PC-9 (cell line): ENCODE measurements around the gene MRPL45. TPM values are rescaled to one million over a fixed set of nuclear protein-coding genes. Genes with fewer than 3 reads are reported as not detected.

Experiments
- BruUV-seq: library from RNA; stranded (reverse); fragments of 400-500 nt; replicated peaks from 2 replicates; lab custom pipeline; 2021; lab: Mats Ljungman, UMichigan
- CTCF ChIA-PET: fragments of 300-600 bp; sonication (Branson Sonifier 250); formaldehyde crosslinking; loops from one replicate; lab custom pipeline; 2022; ENCODE audit warnings: antibody characterized with exemption; lab: Charles Lee
- POLR2A ChIA-PET: fragments of 300-600 bp; sonication (Branson Sonifier 250); formaldehyde crosslinking; loops from one replicate; lab custom pipeline; 2022; ENCODE audit warnings: antibody characterized with exemption; ENCODE audit not compliant: unreplicated experiment; lab: Charles Lee
- DNase-seq, 2 experiments: peaks; one replicate each; pipeline versions ENCODE4 v3.0.0 to v3.0.0-alpha.2; 2015 to 2022; ENCODE audit warnings: mixed read lengths in 1 of 2
- H2AFZ ChIP-seq: fragments of 200-600 bp; sonication (generic); 2 replicates; pipeline ENCODE4 v1.8.1; 2017; ENCODE audit warnings: antibody characterized with exemption
- H3F3A ChIP-seq: fragments of 200-600 bp; sonication (generic); 2 replicates; pipeline ENCODE4 v1.8.1; 2017; ENCODE audit warnings: antibody characterized with exemption, mild to moderate bottlenecking, low read depth; ENCODE audit not compliant: insufficient read depth
- H3K27ac ChIP-seq: fragments of 200-600 bp; sonication (generic); 2 replicates; pipeline ENCODE4 v1.6.1; 2016; ENCODE audit warnings: mixed run types
- H3K27me3 ChIP-seq: fragments of 200-600 bp; sonication (generic); 2 replicates; pipeline ENCODE4 v1.6.1; 2016; ENCODE audit warnings: low read depth, mixed run types; ENCODE audit not compliant: insufficient read depth
- H3K36me3 ChIP-seq: fragments of 200-600 bp; sonication (generic); 2 replicates; pipeline ENCODE4 v1.6.1; 2016; ENCODE audit warnings: low read depth, mixed run types
- H3K4me1 ChIP-seq: fragments of 200-600 bp; sonication (generic); replicated peaks from 2 replicates; pipeline ENCODE4 v1.6.1; 2016; ENCODE audit warnings: mixed run types; ENCODE audit not compliant: insufficient read depth
- H3K4me2 ChIP-seq: fragments of 200-600 bp; sonication (generic); 2 replicates; pipeline ENCODE4 v1.6.1; 2017; ENCODE audit warnings: mixed run types
- H3K4me3 ChIP-seq: fragments of 200-600 bp; sonication (generic); 2 replicates; pipeline ENCODE4 v1.6.1; 2016; ENCODE audit warnings: mixed run types
- H3K79me2 ChIP-seq: fragments of 200-600 bp; sonication (generic); 2 replicates; pipeline ENCODE4 v1.6.1; 2017; ENCODE audit warnings: low read depth, mixed run types
- H3K9me2 ChIP-seq: fragments of 200-600 bp; sonication (generic); 2 replicates; pipeline ENCODE4 v1.8.1; 2017; ENCODE audit warnings: mild to moderate bottlenecking; ENCODE audit not compliant: insufficient read depth
- H3K9me3 ChIP-seq: fragments of 200-600 bp; sonication (generic); 2 replicates; pipeline ENCODE4 v1.8.1; 2016; ENCODE audit warnings: low read depth; ENCODE audit not compliant: insufficient read depth
- H4K20me1 ChIP-seq: fragments of 200-600 bp; sonication (generic); 2 replicates; pipeline ENCODE4 v1.8.1; 2017; ENCODE audit not compliant: insufficient read depth
- EZH2 ChIP-seq: fragments of 200-600 bp; sonication (generic); IDR thresholded peaks from 2 replicates; pipeline ENCODE4 v1.8.0; 2017; ENCODE audit warnings: antibody characterized with exemption, low read depth
- intact Hi-C: fragments of 100-400 bp; cut with micrococcal nuclease; formaldehyde crosslinking; loops from one replicate; pipeline ENCODE4 v1.10.0; 2022; ENCODE audit not compliant: unreplicated experiment
- total RNA-seq: library from RNA; stranded (reverse); gene quantifications from 2 replicates; pipeline ENCODE4 v1.2.3, GENCODE V29; 2021
- TF ChIP-seq, protein P1 (sequence below): fragments of 200-600 bp; sonication (generic); conservative IDR thresholded peaks from 2 replicates; pipeline ENCODE4 v1.6.1; 2017; ENCODE audit warnings: mixed run types, antibody characterized with exemption, mild to moderate bottlenecking, moderate library complexity

MRPL45 gene
- total RNA-seq, 1 experiment from 2014 or later, result 56.2 TPM

DNA sequence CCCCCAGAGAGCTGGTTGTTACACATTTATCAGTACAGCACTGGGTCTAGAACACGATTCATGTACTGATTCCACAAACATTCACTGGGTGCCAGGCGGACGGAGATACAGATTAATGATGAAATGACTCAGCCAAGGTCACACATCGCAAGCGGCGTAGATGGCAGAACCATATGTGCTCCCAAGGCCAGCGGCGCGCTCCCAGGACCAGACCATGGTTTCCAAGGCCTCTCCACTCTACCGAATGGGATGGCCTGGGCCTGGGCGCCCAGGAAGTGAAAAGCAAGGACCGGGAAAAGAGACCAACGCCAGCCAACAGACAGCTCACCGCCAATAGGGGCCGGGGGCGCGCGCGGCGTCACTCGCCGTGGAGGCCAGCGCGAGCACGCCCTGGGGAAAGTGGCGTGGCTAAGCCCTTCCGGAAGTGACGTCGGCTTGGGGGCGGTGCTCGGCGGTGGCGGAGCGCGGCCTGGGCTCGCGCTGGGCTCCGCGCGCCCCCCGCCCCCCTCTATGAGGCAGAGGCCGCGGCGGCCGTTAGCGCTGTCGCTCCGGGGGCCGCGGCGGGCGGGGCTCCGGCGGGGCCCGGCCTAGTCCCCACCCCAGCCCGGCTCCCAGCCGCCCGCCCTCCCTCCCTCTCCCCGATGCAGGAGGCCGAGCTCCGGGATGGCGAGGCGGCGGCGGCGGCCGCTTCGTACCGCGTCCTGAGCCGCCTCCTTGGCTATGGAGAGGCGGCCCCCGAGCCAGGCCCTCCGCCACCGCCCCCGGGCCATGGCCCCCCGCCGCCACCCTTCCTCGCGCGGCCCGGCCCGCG lies 54.6 kb downstream of the MRPL45 start, which contains the start of gene SOCS7:
Gene SOCS7 (plus strand): TSS at position 433 of the 811 bp plus-strand sequence. CDS start 209 bp downstream, at position 642.
- Histone ChIP-seq H2AFZ (peak within 1 kb of the TSS; percentile 91), H3K36me3 (no peaks in the 10 kb centered on the region), H3K27me3 (no peaks in the 10 kb centered on the region), H3K4me1 (peaks cover 29% of the 10 kb centered on the region), H4K20me1 (peaks cover 18% of the 10 kb centered on the region), H3F3A (peaks cover 14% of the 10 kb centered on the region), H3K9me2 (no peaks in the 10 kb centered on the region), H3K27ac (peak within 1 kb of the TSS; percentile 61), H3K9me3 (no peaks in the 10 kb centered on the region), H3K79me2 (peaks cover 37% of the 10 kb centered on the region), H3K4me2 (peak within 1 kb of the TSS; percentile 95), H3K4me3 (peak within 1 kb of the TSS; percentile 84)
- intact Hi-C loops, result no loop called here
- TF ChIP-seq EZH2, result no peak
- TF ChIP-seq, protein P1, sequence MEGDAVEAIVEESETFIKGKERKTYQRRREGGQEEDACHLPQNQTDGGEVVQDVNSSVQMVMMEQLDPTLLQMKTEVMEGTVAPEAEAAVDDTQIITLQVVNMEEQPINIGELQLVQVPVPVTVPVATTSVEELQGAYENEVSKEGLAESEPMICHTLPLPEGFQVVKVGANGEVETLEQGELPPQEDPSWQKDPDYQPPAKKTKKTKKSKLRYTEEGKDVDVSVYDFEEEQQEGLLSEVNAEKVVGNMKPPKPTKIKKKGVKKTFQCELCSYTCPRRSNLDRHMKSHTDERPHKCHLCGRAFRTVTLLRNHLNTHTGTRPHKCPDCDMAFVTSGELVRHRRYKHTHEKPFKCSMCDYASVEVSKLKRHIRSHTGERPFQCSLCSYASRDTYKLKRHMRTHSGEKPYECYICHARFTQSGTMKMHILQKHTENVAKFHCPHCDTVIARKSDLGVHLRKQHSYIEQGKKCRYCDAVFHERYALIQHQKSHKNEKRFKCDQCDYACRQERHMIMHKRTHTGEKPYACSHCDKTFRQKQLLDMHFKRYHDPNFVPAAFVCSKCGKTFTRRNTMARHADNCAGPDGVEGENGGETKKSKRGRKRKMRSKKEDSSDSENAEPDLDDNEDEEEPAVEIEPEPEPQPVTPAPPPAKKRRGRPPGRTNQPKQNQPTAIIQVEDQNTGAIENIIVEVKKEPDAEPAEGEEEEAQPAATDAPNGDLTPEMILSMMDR, result no peak
- ChIA-PET POLR2A (interaction anchor here (0.6 to 0.7 kb wide), 2 partner anchors 53 to 157 kb away, joined by 3 to 7 read pairs; no protein-coding TSS in a partner anchor), CTCF (interaction anchor here (0.6 to 1.0 kb wide), 4 partner anchors 24 to 843 kb away, joined by 3 to 9 read pairs (median 4); no protein-coding TSS in a partner anchor)
- no TSS peak for BruUV-seq
- peak; percentile 75 to 90 for DNase-seq

DNA sequence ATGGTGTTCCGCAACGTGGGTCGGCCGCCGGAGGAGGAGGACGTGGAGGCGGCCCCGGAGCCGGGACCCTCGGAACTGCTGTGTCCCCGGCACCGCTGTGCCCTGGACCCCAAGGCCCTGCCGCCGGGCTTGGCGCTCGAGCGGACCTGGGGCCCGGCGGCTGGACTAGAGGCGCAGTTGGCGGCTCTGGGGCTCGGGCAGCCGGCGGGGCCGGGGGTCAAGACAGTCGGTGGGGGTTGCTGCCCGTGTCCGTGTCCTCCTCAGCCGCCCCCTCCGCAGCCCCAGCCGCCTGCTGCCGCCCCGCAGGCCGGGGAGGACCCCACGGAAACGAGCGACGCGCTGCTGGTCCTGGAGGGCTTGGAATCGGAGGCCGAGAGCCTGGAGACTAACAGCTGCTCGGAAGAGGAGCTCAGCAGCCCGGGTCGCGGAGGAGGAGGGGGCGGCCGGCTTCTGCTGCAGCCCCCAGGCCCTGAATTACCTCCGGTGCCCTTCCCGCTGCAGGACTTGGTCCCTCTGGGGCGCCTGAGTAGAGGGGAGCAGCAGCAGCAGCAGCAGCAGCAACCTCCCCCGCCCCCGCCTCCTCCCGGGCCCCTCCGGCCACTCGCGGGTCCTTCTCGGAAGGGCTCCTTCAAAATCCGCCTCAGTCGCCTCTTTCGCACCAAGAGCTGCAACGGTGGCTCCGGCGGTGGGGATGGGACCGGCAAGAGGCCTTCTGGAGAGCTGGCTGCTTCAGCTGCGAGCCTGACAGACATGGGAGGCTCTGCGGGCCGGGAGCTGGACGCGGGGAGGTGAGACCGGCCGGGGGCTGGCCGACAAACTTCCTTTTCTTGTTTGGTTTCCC lies 55.5 kb downstream of the MRPL45 start:
- POLR2A ChIA-PET, result interaction anchor here (0.6 to 0.7 kb wide), 3 partner anchors 52 to 157 kb away, joined by 3 to 7 read pairs (median 3); no protein-coding TSS in a partner anchor

More for the DNA sequence above, 55.5 kb downstream of the MRPL45 start:
- peak in 1 of 2 experiments; percentile 14 for DNase-seq
- H3K36me3 ChIP-seq, result no peaks in the 10 kb centered on the region
- H3K9me3 ChIP-seq, result no peaks in the 10 kb centered on the region
- BruUV-seq, result no TSS peak
- H3F3A ChIP-seq, result peaks cover 14% of the 10 kb centered on the region
- H3K79me2 ChIP-seq, result peaks cover 44% of the 10 kb centered on the region
- peaks cover 29% of the 10 kb centered on the region for H3K4me1 ChIP-seq
- TF ChIP-seq, protein P1, result no peak
- H2AFZ ChIP-seq, result peak overlapping the region; percentile 72
- H3K4me2 ChIP-seq, result peak overlapping the region; percentile 95
- H3K9me2 ChIP-seq, result no peaks in the 10 kb centered on the region
- no peaks in the 10 kb centered on the region for H3K27me3 ChIP-seq
- intact Hi-C loops, result no loop called here
- CTCF ChIA-PET, result interaction anchor here (0.5 to 0.6 kb wide), 3 partner anchors 25 to 844 kb away, joined by 4 to 9 read pairs (median 9); no protein-coding TSS in a partner anchor
- peak overlapping the region; percentile 84 for H3K4me3 ChIP-seq
- peaks cover 18% of the 10 kb centered on the region for H4K20me1 ChIP-seq
- no peak overlapping the region for H3K27ac ChIP-seq
